ENCODE results near the gene SNX33.

The SNX33 gene

GRCh38 chr15:75644376-75644775 lies 3.3 kb upstream of the SNX33 start:
- Histone ChIP-seq H3K4me3 (ENCODE audit: low read depth, low read length) (no peak overlapping the region), H3K9ac (ENCODE audit: low read length) (no peak overlapping the region), H3K4me1 (ENCODE audit: control insufficient read depth, insufficient read depth, low read length) (peaks cover 17% of the 10 kb centered on the region), H3K36me3 (ENCODE audit: control insufficient read depth, insufficient read depth, low read length) (no peaks in the 10 kb centered on the region), H3K27me3 (ENCODE audit: control insufficient read depth, insufficient read depth, low read length) (peaks cover 14% of the 10 kb centered on the region), H3K9me3 (ENCODE audit: control insufficient read depth, insufficient read depth, low read depth, low read length) (no peaks in the 10 kb centered on the region), H3K27ac (ENCODE audit: low read depth, low read length) (no peak overlapping the region)

DNA sequence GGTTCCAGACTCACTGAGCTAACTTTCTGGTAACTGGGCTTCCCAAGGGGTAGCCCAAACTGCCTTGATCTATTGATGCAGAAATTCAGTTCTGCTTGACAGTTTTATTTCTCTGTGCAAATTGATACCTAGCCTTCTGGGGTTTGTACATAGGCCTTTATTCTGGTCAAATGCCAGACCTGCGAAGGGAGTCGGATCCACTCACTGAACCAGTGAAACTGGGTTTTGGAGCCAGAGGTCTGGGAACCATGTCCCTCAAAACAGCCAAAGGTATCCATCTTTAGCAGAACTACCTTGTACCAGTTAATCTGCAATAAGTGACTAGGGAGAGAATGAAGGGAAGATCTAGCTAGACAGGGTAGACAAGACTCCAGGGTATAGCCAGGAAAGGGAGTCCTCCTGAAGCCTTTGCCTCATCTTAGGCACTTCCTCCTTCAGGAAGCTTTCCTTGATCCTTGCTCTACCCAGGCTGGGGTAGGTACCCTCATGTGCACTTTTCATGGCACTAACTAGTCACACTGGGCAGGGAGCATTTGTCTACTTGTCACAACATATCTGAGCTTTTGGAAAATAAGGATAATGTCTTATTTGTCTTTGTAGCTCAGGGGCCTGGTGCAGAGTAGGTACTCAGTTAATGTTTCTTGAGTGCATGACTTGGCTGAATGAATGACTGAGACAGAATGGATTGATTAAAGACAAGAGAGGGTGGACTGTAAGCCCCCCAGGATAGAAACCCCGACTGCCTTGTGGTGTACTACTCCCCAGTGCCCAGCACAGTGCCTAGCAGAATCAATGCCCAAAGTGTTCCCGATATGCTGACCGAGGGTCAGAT lies 1.4 kb upstream of the SNX33 start:
- peaks cover 34% of the 10 kb centered on the region for H3K4me1 ChIP-seq (ENCODE audit: control insufficient read depth, insufficient read depth, low read length)
- H3K9ac ChIP-seq (ENCODE audit: low read length) = peak overlapping the region; percentile 88
- peaks cover 14% of the 10 kb centered on the region; the same call in 1 of the 2 replicates for H3K36me3 ChIP-seq (ENCODE audit: control insufficient read depth, insufficient read depth, low read length)
- no peaks in the 10 kb centered on the region for H3K9me3 ChIP-seq (ENCODE audit: control insufficient read depth, insufficient read depth, low read depth, low read length)
- H3K27ac ChIP-seq (ENCODE audit: low read depth, low read length) = no peak overlapping the region
- peak overlapping the region; percentile 99 for H3K4me3 ChIP-seq (ENCODE audit: low read depth, low read length)
- H3K27me3 ChIP-seq (ENCODE audit: control insufficient read depth, insufficient read depth, low read length) = peaks cover 14% of the 10 kb centered on the region

- Histone ChIP-seq H3K27me3 (ENCODE audit: control insufficient read depth, insufficient read depth, low read length) (peaks cover 14% of the 10 kb centered on the region), H3K9me3 (ENCODE audit: control insufficient read depth, insufficient read depth, low read depth, low read length) (no peaks in the 10 kb centered on the region), H3K27ac (ENCODE audit: low read depth, low read length) (peak overlapping the region; percentile 91; the same call in 1 of the 2 replicates), H3K4me1 (ENCODE audit: control insufficient read depth, insufficient read depth, low read length) (peaks cover 38% of the 10 kb centered on the region), H3K9ac (ENCODE audit: low read length) (peak overlapping the region; percentile 88), H3K36me3 (ENCODE audit: control insufficient read depth, insufficient read depth, low read length) (peaks cover 16% of the 10 kb centered on the region; the same call in 1 of the 2 replicates), H3K4me3 (ENCODE audit: low read depth, low read length) (peak overlapping the region; percentile 99)
Observed at GRCh38 chr15:75646944-75647364, 758 bp upstream of the SNX33 start.

DNA sequence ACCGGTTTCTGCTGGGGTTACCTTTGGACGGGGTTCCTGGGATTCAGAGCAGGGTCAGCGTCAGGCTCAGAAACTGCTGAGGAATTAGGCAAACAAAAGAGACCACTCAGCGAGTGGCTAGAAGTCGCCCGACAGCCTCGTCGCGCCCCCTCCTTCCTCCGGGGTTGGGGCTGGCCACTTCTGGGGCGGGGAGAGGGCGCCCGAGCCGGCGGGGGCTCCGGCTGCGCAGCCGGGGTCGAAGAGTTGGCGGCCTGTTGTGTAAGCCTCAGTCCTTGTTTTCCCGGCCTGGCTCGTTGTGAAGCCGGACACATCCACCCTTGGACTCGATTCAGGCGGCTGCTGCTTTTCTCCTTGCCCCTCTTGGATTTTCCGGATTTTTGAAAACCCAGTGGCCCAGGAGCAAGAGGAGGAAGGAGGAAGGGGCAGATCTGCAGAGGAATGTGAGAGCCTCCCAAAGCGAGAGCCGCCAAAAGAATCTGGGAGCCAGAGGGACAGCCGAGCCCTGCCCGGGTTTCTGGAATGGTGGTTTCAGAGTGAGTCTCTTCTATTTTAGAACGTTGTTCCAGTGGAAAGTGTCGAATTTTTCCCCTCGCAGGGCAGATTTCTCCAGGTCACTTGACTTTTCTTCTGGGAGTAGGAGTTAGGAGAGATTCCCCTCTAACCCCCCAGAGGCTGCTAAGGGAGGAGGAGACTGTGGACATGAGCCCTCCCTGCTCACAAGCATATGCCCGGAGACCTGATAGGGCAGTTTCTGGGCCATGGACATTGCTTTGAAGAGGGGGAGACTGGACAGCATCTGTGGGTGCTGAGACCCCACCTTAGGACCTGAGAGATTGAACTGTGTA lies 666 bp downstream of the SNX33 start:
- Histone ChIP-seq H3K4me1 (ENCODE audit: control insufficient read depth, insufficient read depth, low read length) (peaks cover 40% of the 10 kb centered on the region), H3K27ac (ENCODE audit: low read depth, low read length) (peak overlapping the region; percentile 91), H3K4me3 (ENCODE audit: low read depth, low read length) (peak overlapping the region; percentile 99), H3K9ac (ENCODE audit: low read length) (peak overlapping the region; percentile 88), H3K27me3 (ENCODE audit: control insufficient read depth, insufficient read depth, low read length) (peaks cover 14% of the 10 kb centered on the region), H3K36me3 (ENCODE audit: control insufficient read depth, insufficient read depth, low read length) (peaks cover 16% of the 10 kb centered on the region; the same call in 1 of the 2 replicates), H3K9me3 (ENCODE audit: control insufficient read depth, insufficient read depth, low read depth, low read length) (no peaks in the 10 kb centered on the region)

- peaks cover 16% of the 10 kb centered on the region; the same call in 1 of the 2 replicates for H3K36me3 ChIP-seq (ENCODE audit: control insufficient read depth, insufficient read depth, low read length)
- H3K4me3 ChIP-seq (ENCODE audit: low read depth, low read length) = peak overlapping the region; percentile 99
- peaks cover 43% of the 10 kb centered on the region for H3K4me1 ChIP-seq (ENCODE audit: control insufficient read depth, insufficient read depth, low read length)
- peak overlapping the region; percentile 88 for H3K9ac ChIP-seq (ENCODE audit: low read length)
- H3K9me3 ChIP-seq (ENCODE audit: control insufficient read depth, insufficient read depth, low read depth, low read length) = no peaks in the 10 kb centered on the region
- peaks cover 14% of the 10 kb centered on the region for H3K27me3 ChIP-seq (ENCODE audit: control insufficient read depth, insufficient read depth, low read length)
- H3K27ac ChIP-seq (ENCODE audit: low read depth, low read length) = no peak overlapping the region
Observed at GRCh38 chr15:75649045-75649761, 1.5 kb downstream of the SNX33 start.

DNA sequence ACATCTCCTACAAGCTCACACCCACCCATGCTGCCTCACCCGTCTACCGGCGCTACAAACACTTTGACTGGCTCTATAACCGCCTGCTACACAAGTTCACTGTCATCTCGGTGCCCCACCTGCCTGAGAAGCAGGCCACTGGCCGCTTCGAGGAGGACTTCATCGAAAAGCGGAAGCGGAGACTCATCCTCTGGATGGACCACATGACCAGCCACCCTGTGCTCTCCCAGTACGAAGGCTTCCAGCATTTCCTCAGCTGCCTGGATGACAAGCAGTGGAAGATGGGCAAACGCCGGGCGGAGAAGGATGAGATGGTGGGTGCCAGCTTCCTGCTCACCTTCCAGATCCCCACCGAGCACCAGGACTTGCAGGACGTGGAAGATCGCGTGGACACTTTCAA lies 2.1 kb downstream of the SNX33 start:
- Histone ChIP-seq H3K4me1 (ENCODE audit: control insufficient read depth, insufficient read depth, low read length) (peaks cover 43% of the 10 kb centered on the region), H3K4me3 (ENCODE audit: low read depth, low read length) (no peak overlapping the region; the same call in 1 of the 2 replicates), H3K27ac (ENCODE audit: low read depth, low read length) (no peak overlapping the region), H3K27me3 (ENCODE audit: control insufficient read depth, insufficient read depth, low read length) (peaks cover 14% of the 10 kb centered on the region), H3K36me3 (ENCODE audit: control insufficient read depth, insufficient read depth, low read length) (peaks cover 16% of the 10 kb centered on the region; the same call in 1 of the 2 replicates), H3K9me3 (ENCODE audit: control insufficient read depth, insufficient read depth, low read depth, low read length) (no peaks in the 10 kb centered on the region), H3K9ac (ENCODE audit: low read length) (no peak overlapping the region)

DNA sequence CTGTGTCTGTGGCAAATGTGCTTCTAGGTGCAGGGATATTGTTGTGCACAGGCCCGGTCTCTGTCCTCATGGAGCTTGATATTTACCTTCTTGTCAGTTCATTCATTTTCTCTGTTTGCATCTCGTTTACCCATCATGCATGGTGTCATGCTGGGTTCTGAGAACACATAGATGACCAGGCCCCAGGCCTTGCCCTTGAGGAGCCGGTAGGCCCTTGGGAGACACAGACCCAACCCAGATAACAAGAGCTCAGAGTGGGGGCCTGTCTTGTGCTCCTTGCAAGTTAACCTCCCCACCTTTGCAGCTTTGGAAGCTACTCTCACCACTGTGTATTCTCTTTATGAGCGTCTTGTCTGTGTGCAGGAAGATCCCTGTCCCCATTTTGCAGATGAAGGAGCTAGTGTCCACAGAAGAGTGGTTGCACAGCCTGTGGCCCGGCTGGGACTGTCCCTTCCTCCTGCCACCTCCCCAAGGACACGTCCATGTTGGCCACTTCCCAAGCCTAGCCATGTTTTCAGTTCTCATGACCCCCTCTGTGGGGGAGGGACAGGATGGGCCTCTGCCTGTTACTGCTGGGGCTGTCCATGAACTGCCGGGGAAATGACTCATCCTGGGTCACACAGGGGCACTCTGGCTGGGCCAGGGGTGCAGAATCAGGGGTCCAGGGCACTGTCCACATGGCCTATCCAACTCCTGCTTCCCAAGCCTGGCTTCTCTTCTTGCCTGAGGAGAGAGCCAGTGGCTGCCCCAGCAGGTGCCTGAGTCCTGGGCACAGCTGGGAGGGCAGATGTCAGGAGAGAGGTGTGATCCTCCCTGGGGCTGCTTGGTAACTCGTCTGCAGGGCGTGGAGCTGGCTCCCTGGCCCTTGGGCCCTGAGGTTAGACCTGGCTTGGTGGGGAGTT lies 3.4 kb downstream of the SNX33 start:
- Histone ChIP-seq H3K27ac (ENCODE audit: low read depth, low read length) (no peak overlapping the region), H3K36me3 (ENCODE audit: control insufficient read depth, insufficient read depth, low read length) (peaks cover 16% of the 10 kb centered on the region; the same call in 1 of the 2 replicates), H3K4me3 (ENCODE audit: low read depth, low read length) (peak overlapping the region; percentile 22)

DNA sequence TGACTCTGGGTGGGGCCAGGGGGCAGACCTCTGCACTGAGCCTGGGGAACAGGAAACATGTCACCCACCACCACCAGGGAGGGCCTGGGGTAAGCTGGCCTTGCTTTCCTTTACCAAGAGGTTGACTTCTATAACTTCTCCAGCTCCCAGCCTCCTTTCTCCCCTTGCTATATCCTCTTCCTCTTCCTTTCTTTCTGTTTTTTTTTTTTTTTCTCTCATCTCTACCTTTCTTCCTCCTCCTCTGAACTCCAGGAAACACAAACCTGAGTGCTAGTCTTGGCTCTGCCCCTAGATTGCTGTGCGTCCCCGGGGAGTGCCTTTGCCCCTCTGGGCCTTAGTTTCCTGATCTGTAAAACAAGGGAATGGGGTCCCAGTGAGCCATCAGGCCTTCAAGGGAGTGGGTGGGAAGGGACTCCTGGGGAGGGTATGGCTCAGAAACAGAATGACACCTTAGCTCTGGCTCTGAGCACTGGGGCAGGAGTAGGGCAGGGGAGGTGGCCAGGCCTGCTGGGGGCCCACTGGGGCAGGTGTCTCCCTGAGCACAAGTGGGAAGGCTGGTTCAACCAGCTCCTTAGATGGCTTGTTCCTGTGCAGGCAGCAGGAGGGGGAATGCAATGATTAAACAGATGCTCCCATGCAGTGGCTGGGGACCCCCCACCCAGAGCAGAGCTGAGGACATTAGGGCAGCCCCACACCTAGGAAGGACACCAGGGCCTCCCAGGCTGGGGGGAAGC lies 4.3 kb downstream of the SNX33 start:
- Histone ChIP-seq H3K9ac (ENCODE audit: low read length) (no peak overlapping the region), H3K9me3 (ENCODE audit: control insufficient read depth, insufficient read depth, low read depth, low read length) (no peaks in the 10 kb centered on the region), H3K27me3 (ENCODE audit: control insufficient read depth, insufficient read depth, low read length) (peaks cover 1% of the 10 kb centered on the region), H3K36me3 (ENCODE audit: control insufficient read depth, insufficient read depth, low read length) (peaks cover 17% of the 10 kb centered on the region; the same call in 1 of the 2 replicates), H3K4me1 (ENCODE audit: control insufficient read depth, insufficient read depth, low read length) (peaks cover 35% of the 10 kb centered on the region), H3K4me3 (ENCODE audit: low read depth, low read length) (no peak overlapping the region), H3K27ac (ENCODE audit: low read depth, low read length) (no peak overlapping the region)

More for the DNA sequence above, 3.4 kb downstream of the SNX33 start:
- Histone ChIP-seq H3K9ac (ENCODE audit: low read length) (no peak overlapping the region), H3K4me1 (ENCODE audit: control insufficient read depth, insufficient read depth, low read length) (peaks cover 43% of the 10 kb centered on the region), H3K9me3 (ENCODE audit: control insufficient read depth, insufficient read depth, low read depth, low read length) (no peaks in the 10 kb centered on the region), H3K27me3 (ENCODE audit: control insufficient read depth, insufficient read depth, low read length) (peaks cover 9% of the 10 kb centered on the region)

DNA sequence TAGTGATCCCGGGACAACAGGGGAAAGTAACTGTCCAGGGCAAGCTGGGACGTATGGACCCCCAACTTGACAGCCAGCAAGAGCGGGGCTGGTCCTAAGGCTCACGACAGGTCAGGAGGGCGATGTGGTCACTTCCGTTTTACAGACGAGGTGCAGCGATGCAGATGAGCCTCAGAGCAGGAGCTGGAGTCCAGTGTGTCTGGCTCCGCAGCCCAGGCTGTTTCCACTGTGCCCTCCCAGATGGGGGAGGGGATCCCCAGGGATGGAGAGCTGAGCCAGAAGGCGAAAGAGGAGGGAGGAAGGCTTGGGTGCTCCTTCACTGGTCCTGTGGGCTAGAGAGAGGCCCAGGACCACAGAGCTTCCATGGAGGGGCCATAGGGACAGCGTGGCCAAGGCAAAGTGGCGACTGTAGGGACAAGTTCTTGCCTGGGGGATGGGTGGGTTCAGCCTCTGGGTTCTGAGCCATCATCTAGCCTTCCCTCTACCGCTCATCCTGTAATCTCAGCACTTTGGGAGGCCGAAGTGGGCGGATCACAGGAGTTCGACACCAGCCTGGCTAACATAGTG lies 5.7 kb downstream of the SNX33 start:
- no peak overlapping the region for H3K4me3 ChIP-seq (ENCODE audit: low read depth, low read length)
- H3K27me3 ChIP-seq (ENCODE audit: control insufficient read depth, insufficient read depth, low read length) = no peaks in the 10 kb centered on the region
- peaks cover 31% of the 10 kb centered on the region for H3K36me3 ChIP-seq (ENCODE audit: control insufficient read depth, insufficient read depth, low read length)
- no peak overlapping the region for H3K27ac ChIP-seq (ENCODE audit: low read depth, low read length)
- no peak overlapping the region for H3K9ac ChIP-seq (ENCODE audit: low read length)
- peaks cover 35% of the 10 kb centered on the region for H3K4me1 ChIP-seq (ENCODE audit: control insufficient read depth, insufficient read depth, low read length)
- no peaks in the 10 kb centered on the region for H3K9me3 ChIP-seq (ENCODE audit: control insufficient read depth, insufficient read depth, low read depth, low read length)
